GM12801 (cell line): ENCODE measurements around the gene FAM219A.

Experiments
- CTCF ChIP-seq: IDR thresholded peaks from one replicate; pipeline ENCODE4 v1.5.1; 2011; ENCODE audit warnings: control low read depth; ENCODE audit not compliant: insufficient read length; ENCODE audit errors: extremely low read depth

FAM219A gene

GRCh38 chr9:34459941-34460340, 1.6 kb upstream of the FAM219A start:
- no peak for TF ChIP-seq CTCF

GRCh38 chr9:34459356-34459755, 986 bp upstream of the FAM219A start:
- TF ChIP-seq CTCF, result no peak

GRCh38 chr9:34458959-34459340, 580 bp upstream of the FAM219A start:
- no peak for TF ChIP-seq CTCF

GRCh38 chr9:34457266-34458012, 931 bp downstream of the FAM219A start:
- TF ChIP-seq CTCF, result no peak

- no peak for TF ChIP-seq CTCF
Observed at GRCh38 chr9:34456746-34457145, 1.6 kb downstream of the FAM219A start.

GRCh38 chr9:34456151-34456550, 2.2 kb downstream of the FAM219A start:
- TF ChIP-seq CTCF, result no peak

- no peak for TF ChIP-seq CTCF
Observed at GRCh38 chr9:34454571-34455065, 3.8 kb downstream of the FAM219A start.

GRCh38 chr9:34452568-34452967, 5.8 kb downstream of the FAM219A start:
- TF ChIP-seq CTCF, result no peak
